Erythroblast (primary cell): ENCODE measurements around the gene RAB31.

Experiments used
- GATA1 ChIP-seq: IDR thresholded peaks from 2 replicates; pipeline ENCODE4 v1.6.1; 2011; ENCODE audit warnings: low read depth, mild to moderate bottlenecking, control low read depth, low read length, moderate library complexity
- POLR2A ChIP-seq: IDR thresholded peaks from 2 replicates; pipeline ENCODE4 v1.6.1; 2011; ENCODE audit warnings: mild to moderate bottlenecking, low read length

DNA sequence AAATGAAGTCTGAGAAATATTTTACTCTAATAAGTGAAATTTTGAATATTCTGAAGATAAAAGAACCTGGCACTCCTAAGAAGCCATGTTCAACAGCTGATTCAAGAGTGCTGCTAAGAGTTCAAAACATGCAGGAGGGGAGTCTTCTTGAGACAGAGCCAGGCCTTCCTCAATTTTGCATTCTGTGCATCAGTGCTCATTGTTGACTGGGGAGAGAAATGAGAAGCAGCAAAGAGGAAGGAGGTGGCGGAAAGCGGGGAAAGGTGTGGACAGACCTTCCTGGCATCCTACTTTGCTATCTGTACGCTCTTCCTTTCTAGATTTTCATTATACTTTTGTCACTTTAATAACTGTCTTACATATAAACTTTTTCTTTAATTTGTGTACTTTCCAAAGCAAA is 148.0 kb downstream of the RAB31 start:
- TF ChIP-seq POLR2A = no peak
- no peak for TF ChIP-seq GATA1
